Measurements from ENCODE around the gene GLYR1.

- TF ChIP-seq EZH2 (IDR thresholded peaks at IDR 0.05; ENCODE audit: borderline replicate concordance, insufficient read depth, low read length, poor library complexity, severe bottlenecking) = no peak
- no peak for TF ChIP-seq EP300 (conservative IDR thresholded peaks at IDR 0.05; ENCODE audit: poor library complexity, severe bottlenecking)
- no peak for TF ChIP-seq CTCF (IDR thresholded peaks at IDR 0.05; ENCODE audit: poor library complexity, severe bottlenecking)
- TF ChIP-seq POLR2AphosphoS5 (IDR thresholded peaks at IDR 0.05) = no peak
Measured at GRCh38 chr16:4772351-4772750, 74.7 kb downstream of the GLYR1 start.

All from neural cell (in vitro differentiated cells).